ENCODE measurements around the gene APH1B. TPM values are rescaled to one million over a fixed set of nuclear protein-coding genes. Genes with fewer than 3 reads are reported as not detected.
"Not testable (repeated sequence)": the region's sequence is repeated elsewhere in the genome, so short reads cannot be mapped to it uniquely, and the experiment has no call there.

The APH1B gene
- total RNA-seq, 1 experiment from 2014 or later: 15.2 TPM

GRCh38 chr15:63340353-63340752 lies 62.9 kb downstream of the APH1B start:
- H3K4me1 ChIP-seq: peaks cover 15% of the 10 kb centered on the region

GRCh38 chr15:63340878-63341277 lies 63.5 kb downstream of the APH1B start:
- Histone ChIP-seq H3K9me3 (replicated peaks) (no peaks in the 10 kb centered on the region), H3K27ac (no peak overlapping the region), H3K36me3 (no peaks in the 10 kb centered on the region), H3K4me1 (peaks cover 15% of the 10 kb centered on the region), H3K4me3 (no peak overlapping the region), H3K27me3 (no peaks in the 10 kb centered on the region)
- no peak for DNase-seq

More at GRCh38 chr15:63340353-63340752, 62.9 kb downstream of the APH1B start:
- H3K27me3 ChIP-seq: no peaks in the 10 kb centered on the region
- no peak for DNase-seq
- H3K27ac ChIP-seq: no peak overlapping the region
- H3K9me3 ChIP-seq (replicated peaks): no peaks in the 10 kb centered on the region
- H3K4me3 ChIP-seq: no peak overlapping the region
- H3K36me3 ChIP-seq: no peaks in the 10 kb centered on the region

GRCh38 chr15:63341898-63342297 lies 64.5 kb downstream of the APH1B start:
- DNase-seq: no peak
- no peaks in the 10 kb centered on the region for H3K36me3 ChIP-seq
- no peak overlapping the region for H3K4me3 ChIP-seq
- H3K4me1 ChIP-seq: peaks cover 18% of the 10 kb centered on the region
- no peaks in the 10 kb centered on the region for H3K27me3 ChIP-seq
- no peak overlapping the region for H3K27ac ChIP-seq
- no peaks in the 10 kb centered on the region for H3K9me3 ChIP-seq (replicated peaks)

GRCh38 chr15:63342996-63343562 lies 65.7 kb downstream of the APH1B start:
- H3K4me3 ChIP-seq; H3K27ac ChIP-seq; H3K9me3 ChIP-seq (replicated peaks); H3K36me3 ChIP-seq; H3K27me3 ChIP-seq: not testable (repeated sequence)
- peak; percentile 29 to 86 for DNase-seq
- peaks cover 30% of the 10 kb centered on the region for H3K4me1 ChIP-seq

- Histone ChIP-seq H3K36me3 (no peaks in the 10 kb centered on the region), H3K27ac (no peak overlapping the region), H3K4me3 (no peak overlapping the region), H3K4me1 (peaks cover 38% of the 10 kb centered on the region), H3K9me3 (replicated peaks) (no peaks in the 10 kb centered on the region), H3K27me3 (no peaks in the 10 kb centered on the region)
- DNase-seq: no peak
Observed at GRCh38 chr15:63344731-63345390, 67.5 kb downstream of the APH1B start.

- no peak overlapping the region for H3K27ac ChIP-seq
- H3K27me3 ChIP-seq: no peaks in the 10 kb centered on the region
- no peak overlapping the region for H3K4me3 ChIP-seq
- H3K9me3 ChIP-seq (replicated peaks): no peaks in the 10 kb centered on the region
- no peaks in the 10 kb centered on the region for H3K36me3 ChIP-seq
- DNase-seq: no peak
- H3K4me1 ChIP-seq: peaks cover 38% of the 10 kb centered on the region
Observed at GRCh38 chr15:63345391-63345752, 68.0 kb downstream of the APH1B start.

GRCh38 chr15:63347074-63347857 lies 69.9 kb downstream of the APH1B start:
- DNase-seq: peak; percentile 50 to 72
- H3K27me3 ChIP-seq: no peaks in the 10 kb centered on the region
- no peak overlapping the region for H3K4me3 ChIP-seq
- peak overlapping the region; percentile 23; the same call in 1 of the 2 replicates for H3K27ac ChIP-seq
- peaks cover 33% of the 10 kb centered on the region for H3K4me1 ChIP-seq
- H3K36me3 ChIP-seq: no peaks in the 10 kb centered on the region
- no peaks in the 10 kb centered on the region for H3K9me3 ChIP-seq (replicated peaks)

- Histone ChIP-seq H3K27ac (no peak overlapping the region; the same call in 1 of the 2 replicates), H3K36me3 (no peaks in the 10 kb centered on the region), H3K4me1 (peaks cover 23% of the 10 kb centered on the region; the same call in 1 of the 2 replicates), H3K27me3 (no peaks in the 10 kb centered on the region), H3K9me3 (replicated peaks) (no peaks in the 10 kb centered on the region), H3K4me3 (no peak overlapping the region)
- peak in 1 of 2 experiments; percentile 42 for DNase-seq
Observed at GRCh38 chr15:63348392-63348791, 71.0 kb downstream of the APH1B start.

- Histone ChIP-seq H3K4me1 (peaks cover 22% of the 10 kb centered on the region; the same call in 1 of the 2 replicates), H3K27ac (no peak overlapping the region)
- DNase-seq: no peak
Observed at GRCh38 chr15:63349156-63349555, 71.8 kb downstream of the APH1B start.

GRCh38 chr15:63349621-63350020 lies 72.2 kb downstream of the APH1B start:
- Histone ChIP-seq H3K27me3 (no peaks in the 10 kb centered on the region), H3K4me3 (no peak overlapping the region), H3K27ac (no peak overlapping the region), H3K4me1 (peaks cover 22% of the 10 kb centered on the region; the same call in 1 of the 2 replicates), H3K9me3 (replicated peaks) (no peaks in the 10 kb centered on the region), H3K36me3 (no peaks in the 10 kb centered on the region)
- DNase-seq: no peak

More at GRCh38 chr15:63349156-63349555, 71.8 kb downstream of the APH1B start:
- Histone ChIP-seq H3K27me3 (no peaks in the 10 kb centered on the region), H3K36me3 (no peaks in the 10 kb centered on the region), H3K9me3 (replicated peaks) (no peaks in the 10 kb centered on the region), H3K4me3 (no peak overlapping the region)

- no peak for DNase-seq
- peaks cover 22% of the 10 kb centered on the region; the same call in 1 of the 2 replicates for H3K4me1 ChIP-seq
- no peaks in the 10 kb centered on the region for H3K9me3 ChIP-seq (replicated peaks)
- no peaks in the 10 kb centered on the region for H3K27me3 ChIP-seq
- H3K27ac ChIP-seq: no peak overlapping the region
- H3K4me3 ChIP-seq: no peak overlapping the region
- H3K36me3 ChIP-seq: no peaks in the 10 kb centered on the region
Observed at GRCh38 chr15:63350178-63350621, 72.8 kb downstream of the APH1B start.

- H3K36me3 ChIP-seq: no peaks in the 10 kb centered on the region
- no peak for DNase-seq
Observed at GRCh38 chr15:63351170-63351569, 73.8 kb downstream of the APH1B start.

GRCh38 chr15:63352808-63353207 lies 75.4 kb downstream of the APH1B start:
- no peaks in the 10 kb centered on the region for H3K27me3 ChIP-seq

More at GRCh38 chr15:63351170-63351569, 73.8 kb downstream of the APH1B start:
- H3K27me3 ChIP-seq: no peaks in the 10 kb centered on the region
- H3K27ac ChIP-seq: no peak overlapping the region
- no peaks in the 10 kb centered on the region for H3K9me3 ChIP-seq (replicated peaks)
- peaks cover 22% of the 10 kb centered on the region; the same call in 1 of the 2 replicates for H3K4me1 ChIP-seq
- no peak overlapping the region for H3K4me3 ChIP-seq

GRCh38 chr15:63353261-63353660 lies 75.9 kb downstream of the APH1B start:
- Histone ChIP-seq H3K36me3 (no peaks in the 10 kb centered on the region), H3K4me3 (no peak overlapping the region), H3K4me1 (peaks cover 6% of the 10 kb centered on the region; the same call in 1 of the 2 replicates), H3K9me3 (replicated peaks) (no peaks in the 10 kb centered on the region), H3K27me3 (no peaks in the 10 kb centered on the region), H3K27ac (no peak overlapping the region)
- no peak for DNase-seq

More at GRCh38 chr15:63352808-63353207, 75.4 kb downstream of the APH1B start:
- no peaks in the 10 kb centered on the region for H3K9me3 ChIP-seq (replicated peaks)
- peaks cover 10% of the 10 kb centered on the region; the same call in 1 of the 2 replicates for H3K4me1 ChIP-seq
- H3K4me3 ChIP-seq: no peak overlapping the region
- DNase-seq: no peak
- H3K27ac ChIP-seq: no peak overlapping the region
- H3K36me3 ChIP-seq: no peaks in the 10 kb centered on the region

- H3K4me3 ChIP-seq: no peak overlapping the region
- H3K36me3 ChIP-seq: no peaks in the 10 kb centered on the region
- H3K9me3 ChIP-seq (replicated peaks): no peaks in the 10 kb centered on the region
- no peak overlapping the region for H3K27ac ChIP-seq
- DNase-seq: no peak
- H3K27me3 ChIP-seq: no peaks in the 10 kb centered on the region
- peaks cover 2% of the 10 kb centered on the region; the same call in 1 of the 2 replicates for H3K4me1 ChIP-seq
Observed at GRCh38 chr15:63353887-63354286, 76.5 kb downstream of the APH1B start.

All from SJCRH30 (cell line).